Astrocyte (in vitro differentiated cells and primary cell): ENCODE measurements around the gene PPP3CA. TPM values are rescaled to one million over a fixed set of nuclear protein-coding genes. Genes with fewer than 3 reads are reported as not detected.

Source experiments
- DNase-seq: peaks from one replicate; pipeline ENCODE4 v3.0.0-alpha.2; 2010; ENCODE audit warnings: low read depth
- FAIRE-seq: peaks from 2 replicates; lab custom pipeline; 2011; peaks lifted over from hg19 to GRCh38; lab: Jason Lieb, UNC
- H2AFZ ChIP-seq: 2 replicates; pipeline ENCODE4 v1.6.0; 2012; ENCODE audit warnings: low read depth, low read length, inconsistent platforms
- H3K27ac ChIP-seq: 2 replicates; pipeline ENCODE4 v1.5.1; 2011; ENCODE audit warnings: low read depth, low read length, inconsistent platforms
- H3K27me3 ChIP-seq: 2 replicates; pipeline ENCODE4 v1.6.0; 2011; ENCODE audit warnings: low read length, inconsistent platforms; ENCODE audit not compliant: insufficient read depth
- H3K36me3 ChIP-seq: 2 replicates; pipeline ENCODE4 v1.5.1; 2011; ENCODE audit warnings: low read length, inconsistent platforms; ENCODE audit not compliant: insufficient read depth
- H3K4me1 ChIP-seq: 2 replicates; pipeline ENCODE4 v1.5.1; 2011; ENCODE audit warnings: low read length, inconsistent platforms; ENCODE audit not compliant: insufficient read depth
- H3K4me2 ChIP-seq: 2 replicates; pipeline ENCODE4 v1.6.0; 2012; ENCODE audit warnings: low read length, inconsistent platforms
- H3K4me3 ChIP-seq: 2 replicates; pipeline ENCODE4 v1.5.1; 2011; ENCODE audit warnings: low read depth, mild to moderate bottlenecking, low read length, inconsistent platforms; ENCODE audit not compliant: insufficient read depth
- H3K79me2 ChIP-seq: 2 replicates; pipeline ENCODE4 v1.6.0; 2012; ENCODE audit warnings: mild to moderate bottlenecking, low read length, inconsistent platforms; ENCODE audit not compliant: insufficient read depth
- H3K9ac ChIP-seq: 2 replicates; pipeline ENCODE4 v1.6.0; 2012; ENCODE audit warnings: mild to moderate bottlenecking, low read length, inconsistent platforms
- H3K9me3 ChIP-seq: 2 replicates; pipeline ENCODE4 v1.5.1; 2012; ENCODE audit warnings: low read depth, mild to moderate bottlenecking, low read length, inconsistent platforms; ENCODE audit not compliant: insufficient read depth
- H4K20me1 ChIP-seq: 2 replicates; pipeline ENCODE4 v1.6.0; 2012; ENCODE audit warnings: low read length, inconsistent platforms; ENCODE audit not compliant: insufficient read depth
- H3K27ac Mint-ChIP-seq: one replicate; pipeline ENCODE4 v1.8.0; 2021; ENCODE audit warnings: mild to moderate bottlenecking, mixed read lengths; ENCODE audit not compliant: unreplicated experiment
- H3K27me3 Mint-ChIP-seq: one replicate; pipeline ENCODE4 v1.8.0; 2021; ENCODE audit warnings: low read depth, mixed read lengths; ENCODE audit not compliant: unreplicated experiment
- H3K36me3 Mint-ChIP-seq: one replicate; pipeline ENCODE4 v1.8.0; 2021; ENCODE audit warnings: low read depth, mixed read lengths; ENCODE audit not compliant: unreplicated experiment
- H3K4me1 Mint-ChIP-seq: one replicate; pipeline ENCODE4 v1.8.0; 2021; ENCODE audit warnings: low read depth, mixed read lengths; ENCODE audit not compliant: unreplicated experiment
- H3K4me3 Mint-ChIP-seq: one replicate; pipeline ENCODE4 v1.8.0; 2021; ENCODE audit warnings: mild to moderate bottlenecking, moderate library complexity, mixed read lengths; ENCODE audit not compliant: unreplicated experiment
- H3K9me3 Mint-ChIP-seq: one replicate; pipeline ENCODE4 v1.8.0; 2021; ENCODE audit warnings: mild to moderate bottlenecking, mixed read lengths; ENCODE audit not compliant: unreplicated experiment
- CTCF ChIP-seq: IDR thresholded peaks from 2 replicates; pipeline ENCODE4 v1.5.1; 2011; ENCODE audit warnings: low read depth, mild to moderate bottlenecking, inconsistent platforms, low read length, moderate library complexity; ENCODE audit not compliant: insufficient read depth
- EZH2 ChIP-seq: IDR thresholded peaks from 2 replicates; pipeline ENCODE4 v1.6.1; 2012; ENCODE audit warnings: mild to moderate bottlenecking, low read length, inconsistent platforms; ENCODE audit not compliant: insufficient read depth
- total RNA-seq: library from RNA; stranded (reverse); gene quantifications from 2 replicates; pipeline ENCODE4 v1.2.1, GENCODE V29; 2021

The PPP3CA gene
- total RNA-seq, 1 donor from 2014 or later = 101 TPM

- peaks cover 4% of the 10 kb centered on the region for H3K4me1 ChIP-seq
- Mint-ChIP-seq H3K9me3 (no peaks in the 10 kb centered on the region), H3K4me1 (peaks cover 23% of the 10 kb centered on the region), H3K36me3 (no peaks in the 10 kb centered on the region), H3K27ac (peak overlapping the region; percentile 63), H3K27me3 (no peaks in the 10 kb centered on the region), H3K4me3 (no peak overlapping the region)
- no peak overlapping the region for H3K9ac ChIP-seq
- no peak overlapping the region for H3K27ac ChIP-seq
- FAIRE-seq = peak; percentile 29
- DNase-seq = no peak
- TF ChIP-seq EZH2 = no peak
- TF ChIP-seq CTCF = no peak
- no peaks in the 10 kb centered on the region for H3K36me3 ChIP-seq
- H3K27me3 ChIP-seq = no peaks in the 10 kb centered on the region
- H3K79me2 ChIP-seq = no peaks in the 10 kb centered on the region
- H3K4me2 ChIP-seq = no peak overlapping the region
- H4K20me1 ChIP-seq = peaks cover 2% of the 10 kb centered on the region
- no peak overlapping the region for H2AFZ ChIP-seq
- H3K4me3 ChIP-seq = no peak overlapping the region
- H3K9me3 ChIP-seq = no peaks in the 10 kb centered on the region
Measured at GRCh38 chr4:101103381-101104142, 243.8 kb downstream of the PPP3CA start.

GRCh38 chr4:101102114-101102742 lies 245.1 kb downstream of the PPP3CA start:
- no peak overlapping the region for H3K27ac ChIP-seq
- Mint-ChIP-seq H3K4me3 (no peak overlapping the region), H3K27me3 (no peaks in the 10 kb centered on the region), H3K4me1 (peaks cover 23% of the 10 kb centered on the region), H3K9me3 (no peaks in the 10 kb centered on the region), H3K36me3 (no peaks in the 10 kb centered on the region), H3K27ac (no peak overlapping the region)
- H3K4me1 ChIP-seq = peaks cover 4% of the 10 kb centered on the region
- H4K20me1 ChIP-seq = peaks cover 2% of the 10 kb centered on the region
- no peaks in the 10 kb centered on the region for H3K9me3 ChIP-seq
- no peaks in the 10 kb centered on the region for H3K36me3 ChIP-seq
- no peaks in the 10 kb centered on the region for H3K27me3 ChIP-seq
- no peaks in the 10 kb centered on the region for H3K79me2 ChIP-seq
- DNase-seq = peak; percentile 90
- H3K4me3 ChIP-seq = no peak overlapping the region
- H2AFZ ChIP-seq = no peak overlapping the region
- peak overlapping the region; percentile 43 for H3K4me2 ChIP-seq
- H3K9ac ChIP-seq = no peak overlapping the region
- TF ChIP-seq EZH2 (no peak), CTCF (no peak)
- no peak for FAIRE-seq

- no peak overlapping the region for H3K4me2 ChIP-seq
- no peaks in the 10 kb centered on the region for H3K9me3 ChIP-seq
- H4K20me1 ChIP-seq = peaks cover 2% of the 10 kb centered on the region
- Mint-ChIP-seq H3K36me3 (peaks cover 1% of the 10 kb centered on the region), H3K27me3 (no peaks in the 10 kb centered on the region), H3K9me3 (no peaks in the 10 kb centered on the region), H3K4me1 (peaks cover 23% of the 10 kb centered on the region), H3K4me3 (no peak overlapping the region), H3K27ac (no peak overlapping the region)
- FAIRE-seq (peak; percentile 13), DNase-seq (no peak)
- TF ChIP-seq CTCF (no peak), EZH2 (no peak)
- H3K9ac ChIP-seq = no peak overlapping the region
- no peaks in the 10 kb centered on the region for H3K27me3 ChIP-seq
- no peak overlapping the region for H3K27ac ChIP-seq
- peaks cover 4% of the 10 kb centered on the region for H3K4me1 ChIP-seq
- no peak overlapping the region for H3K4me3 ChIP-seq
- H2AFZ ChIP-seq = no peak overlapping the region
- no peaks in the 10 kb centered on the region for H3K36me3 ChIP-seq
- no peaks in the 10 kb centered on the region for H3K79me2 ChIP-seq
Measured at GRCh38 chr4:101101072-101101471, 246.3 kb downstream of the PPP3CA start.
